OCI-LY1 (cell line): Measurements from ENCODE around the gene TFRC.
"Not testable (repeated sequence)": the region's sequence is repeated elsewhere in the genome, so short reads cannot be mapped to it uniquely, and the experiment has no call there.

Experiments used
- H2AFZ ChIP-seq: fragments of 200-600 bp; sonication (generic), shearing (Covaris generic); 2 replicates; pipeline ENCODE4 v1.6.0; 2014; ENCODE audit warnings: antibody characterized with exemption, mild to moderate bottlenecking, low read length
- H3F3A ChIP-seq: fragments of 200-600 bp; sonication (generic), shearing (Covaris generic); 2 replicates; pipeline ENCODE4 v1.6.0; 2014; ENCODE audit warnings: mild to moderate bottlenecking, antibody characterized with exemption, low read length, moderate library complexity; ENCODE audit not compliant: insufficient read depth
- H3K27ac ChIP-seq: fragments of 200-600 bp; sonication (generic); 2 replicates; pipeline ENCODE4 v1.5.1; 2014; ENCODE audit warnings: low read length, mixed run types, mild to moderate bottlenecking, low read depth; ENCODE audit not compliant: poor library complexity, severe bottlenecking
- H3K27me3 ChIP-seq: fragments of 200-600 bp; sonication (generic); 2 replicates; pipeline ENCODE4 v1.6.0; 2014; ENCODE audit warnings: antibody characterized with exemption, mild to moderate bottlenecking, low read length, moderate library complexity; ENCODE audit not compliant: insufficient read depth
- H3K36me3 ChIP-seq: fragments of 200-600 bp; sonication (generic); 2 replicates; pipeline ENCODE4 v1.6.1; 2014; ENCODE audit warnings: mild to moderate bottlenecking, antibody characterized with exemption, low read length, moderate library complexity, mixed read lengths; ENCODE audit not compliant: insufficient read depth
- H3K4me1 ChIP-seq: fragments of 200-600 bp; sonication (generic); 2 replicates; pipeline ENCODE4 v1.5.1; 2014; ENCODE audit warnings: mild to moderate bottlenecking, low read length, moderate library complexity; ENCODE audit not compliant: insufficient read depth, severe bottlenecking
- H3K4me2 ChIP-seq: fragments of 200-600 bp; sonication (generic), shearing (Covaris generic); 2 replicates; pipeline ENCODE4 v1.6.1; 2014; ENCODE audit warnings: low read length
- H3K4me3 ChIP-seq: fragments of 200-600 bp; sonication (generic); 2 replicates; pipeline ENCODE4 v1.5.1; 2014; ENCODE audit warnings: low read length, low read depth, mild to moderate bottlenecking, mixed read lengths; ENCODE audit not compliant: poor library complexity, severe bottlenecking
- H3K79me2 ChIP-seq: fragments of 200-600 bp; shearing (Covaris generic); 2 replicates; pipeline ENCODE4 v1.6.1; 2016; ENCODE audit warnings: mixed run types, low read length, mixed read lengths; ENCODE audit not compliant: insufficient read depth
- H3K9ac ChIP-seq: fragments of 200-600 bp; sonication (generic), shearing (Covaris generic); 2 replicates; pipeline ENCODE4 v1.6.1; 2014; ENCODE audit warnings: mild to moderate bottlenecking, low read length, mixed read lengths
- H3K9me2 ChIP-seq: fragments of 200-600 bp; sonication (generic), shearing (Covaris generic); 2 replicates; pipeline ENCODE4 v1.6.1; 2014; ENCODE audit warnings: low read depth, mild to moderate bottlenecking, low read length, mixed read lengths
- H3K9me3 ChIP-seq: fragments of 200-600 bp; shearing (Covaris generic); 2 replicates; pipeline ENCODE4 v1.6.1; 2014; ENCODE audit warnings: low read length, mixed read lengths
- H4K20me1 ChIP-seq: fragments of 200-600 bp; sonication (generic), shearing (Covaris generic); 2 replicates; pipeline ENCODE4 v1.6.0; 2016; ENCODE audit warnings: mild to moderate bottlenecking, low read length; ENCODE audit not compliant: insufficient read depth
- EZH2 ChIP-seq: fragments of 200-600 bp; sonication (generic), shearing (Covaris generic); IDR thresholded peaks from 2 replicates; pipeline ENCODE4 v1.8.0; 2017; ENCODE audit warnings: borderline replicate concordance, mixed run types, mild to moderate bottlenecking, antibody characterized with exemption, low read length, moderate library complexity, mixed read lengths
- TF ChIP-seq, protein P1 (sequence below): fragments of 200-600 bp; sonication (generic), shearing (Covaris generic); IDR thresholded peaks from 2 replicates; pipeline ENCODE4 v1.5.1; 2017; ENCODE audit warnings: mild to moderate bottlenecking, antibody characterized with exemption, low read length, moderate library complexity, mixed read lengths

The TFRC gene

GRCh38 chr3:196072313-196072712 lies 9.6 kb downstream of the TFRC start:
- Histone ChIP-seq H3F3A (peaks cover 3% of the 10 kb centered on the region; the same call in 1 of the 2 replicates), H3K27me3 (no peaks in the 10 kb centered on the region), H3K4me2 (no peak overlapping the region), H3K9me2 (no peaks in the 10 kb centered on the region), H3K4me3 (no peak overlapping the region), H4K20me1 (peaks cover 3% of the 10 kb centered on the region; the same call in 1 of the 2 replicates), H3K9ac (no peak overlapping the region), H3K4me1 (no peaks in the 10 kb centered on the region), H2AFZ (no peak overlapping the region), H3K9me3 (no peaks in the 10 kb centered on the region), H3K27ac (no peak overlapping the region), H3K79me2 (peaks cover 11% of the 10 kb centered on the region), H3K36me3 (peaks cover 89% of the 10 kb centered on the region)
- TF ChIP-seq EZH2: no peak
- TF ChIP-seq, protein P1, sequence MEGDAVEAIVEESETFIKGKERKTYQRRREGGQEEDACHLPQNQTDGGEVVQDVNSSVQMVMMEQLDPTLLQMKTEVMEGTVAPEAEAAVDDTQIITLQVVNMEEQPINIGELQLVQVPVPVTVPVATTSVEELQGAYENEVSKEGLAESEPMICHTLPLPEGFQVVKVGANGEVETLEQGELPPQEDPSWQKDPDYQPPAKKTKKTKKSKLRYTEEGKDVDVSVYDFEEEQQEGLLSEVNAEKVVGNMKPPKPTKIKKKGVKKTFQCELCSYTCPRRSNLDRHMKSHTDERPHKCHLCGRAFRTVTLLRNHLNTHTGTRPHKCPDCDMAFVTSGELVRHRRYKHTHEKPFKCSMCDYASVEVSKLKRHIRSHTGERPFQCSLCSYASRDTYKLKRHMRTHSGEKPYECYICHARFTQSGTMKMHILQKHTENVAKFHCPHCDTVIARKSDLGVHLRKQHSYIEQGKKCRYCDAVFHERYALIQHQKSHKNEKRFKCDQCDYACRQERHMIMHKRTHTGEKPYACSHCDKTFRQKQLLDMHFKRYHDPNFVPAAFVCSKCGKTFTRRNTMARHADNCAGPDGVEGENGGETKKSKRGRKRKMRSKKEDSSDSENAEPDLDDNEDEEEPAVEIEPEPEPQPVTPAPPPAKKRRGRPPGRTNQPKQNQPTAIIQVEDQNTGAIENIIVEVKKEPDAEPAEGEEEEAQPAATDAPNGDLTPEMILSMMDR: no peak

GRCh38 chr3:196068812-196069211 lies 13.1 kb downstream of the TFRC start:
- H3K27me3 ChIP-seq, H3F3A ChIP-seq, H3K27ac ChIP-seq, H3K4me1 ChIP-seq, H3K9ac ChIP-seq, H4K20me1 ChIP-seq, H3K4me2 ChIP-seq, H3K4me3 ChIP-seq, H3K9me3 ChIP-seq, H3K79me2 ChIP-seq, H3K9me2 ChIP-seq, H2AFZ ChIP-seq: not testable (repeated sequence)
- H3K36me3 ChIP-seq: peaks cover 95% of the 10 kb centered on the region

GRCh38 chr3:196067439-196067838 lies 14.5 kb downstream of the TFRC start:
- Histone ChIP-seq H3K9me3 (no peaks in the 10 kb centered on the region), H3K4me3 (no peak overlapping the region), H3K4me1 (no peaks in the 10 kb centered on the region), H2AFZ (no peak overlapping the region), H3K79me2 (0 out of 2 replicates have a peak, but pooled peaks cover 4% of the 10 kb centered on the region), H3K36me3 (peaks cover 97% of the 10 kb centered on the region), H3K9me2 (no peaks in the 10 kb centered on the region), H3K9ac (no peak overlapping the region), H4K20me1 (no peaks in the 10 kb centered on the region), H3K27me3 (no peaks in the 10 kb centered on the region), H3F3A (no peaks in the 10 kb centered on the region), H3K4me2 (no peak overlapping the region), H3K27ac (no peak overlapping the region)
- TF ChIP-seq, protein P1: no peak
- TF ChIP-seq EZH2: no peak

DNA sequence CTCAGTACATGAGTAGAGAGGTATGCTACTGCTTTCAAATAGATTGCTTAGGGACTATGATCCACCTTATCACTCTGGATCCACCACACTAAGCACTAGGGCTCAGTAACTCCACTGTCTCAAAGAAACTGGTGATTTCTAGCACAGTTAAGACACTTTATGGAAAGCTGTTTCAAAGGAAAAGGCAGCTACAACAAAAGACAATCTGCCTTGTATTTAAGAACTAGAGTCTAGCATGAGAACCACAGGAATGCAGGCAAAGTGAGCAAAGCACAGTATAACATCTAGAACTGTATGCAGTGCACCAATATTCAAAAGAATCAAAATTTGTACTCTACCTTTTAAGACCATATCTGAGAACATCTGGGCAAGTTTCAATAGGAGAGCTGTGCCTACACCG lies 17.9 kb downstream of the TFRC start:
- Histone ChIP-seq H3K4me3 (no peak overlapping the region), H4K20me1 (no peaks in the 10 kb centered on the region), H3K36me3 (peaks cover 97% of the 10 kb centered on the region), H3K9me2 (no peaks in the 10 kb centered on the region), H3K4me1 (no peaks in the 10 kb centered on the region), H3K9ac (no peak overlapping the region), H2AFZ (no peak overlapping the region), H3K79me2 (no peaks in the 10 kb centered on the region), H3K4me2 (no peak overlapping the region), H3K27me3 (no peaks in the 10 kb centered on the region), H3K27ac (no peak overlapping the region), H3K9me3 (no peaks in the 10 kb centered on the region), H3F3A (no peaks in the 10 kb centered on the region)
- TF ChIP-seq, protein P1: no peak
- no peak for TF ChIP-seq EZH2
